HepG2 (cell line): Measurements from ENCODE around the gene NTSR2.

Experiments used
- BATF2 ChIP-seq: sonication (generic); formaldehyde crosslinking; IDR thresholded peaks from 2 replicates; pipeline ENCODE4 v1.8.0; 2022; ENCODE audit warnings: mild to moderate bottlenecking, missing genetic modification reagents, moderate library complexity
- CTCF ChIP-seq: sonication (generic); formaldehyde crosslinking; IDR thresholded peaks from 2 replicates; pipeline ENCODE4 v1.5.0; 2020; ENCODE audit warnings: mild to moderate bottlenecking, missing genetic modification reagents, moderate library complexity
- HBP1 ChIP-seq: IDR thresholded peaks from 2 replicates; pipeline ENCODE4 v1.6.1; 2016; ENCODE audit warnings: low read depth, control low read depth
- POLR2A ChIP-seq, 2 experiments: IDR thresholded peaks; 2 replicates each; pipeline ENCODE4 v1.6.1; 2011; ENCODE audit warnings: low read depth in 2 of 2, low read length in 2 of 2, mild to moderate bottlenecking in 1 of 2, moderate library complexity in 1 of 2; ENCODE audit not compliant: insufficient read depth in 1 of 2
- POLR2AphosphoS5 ChIP-seq: IDR thresholded peaks from 2 replicates; pipeline ENCODE4 v1.6.1; 2012; ENCODE audit warnings: low read depth, low read length
- RFX5 ChIP-seq: IDR thresholded peaks from 2 replicates; pipeline ENCODE4 v1.6.1; 2011; ENCODE audit warnings: low read depth, low read length, improper control_type of control experiment
- SRF ChIP-seq: IDR thresholded peaks from 2 replicates; pipeline ENCODE4 v1.6.1; 2011; ENCODE audit warnings: mild to moderate bottlenecking, low read depth, low read length, moderate library complexity
- TCF7L2 ChIP-seq: IDR thresholded peaks from 2 replicates; pipeline ENCODE4 v1.6.1; 2011; ENCODE audit warnings: mild to moderate bottlenecking, low read depth, low read length, moderate library complexity
- ZNF10 ChIP-seq: sonication (generic); formaldehyde crosslinking; IDR thresholded peaks from 2 replicates; pipeline ENCODE4 v1.4.0; 2020; ENCODE audit warnings: mild to moderate bottlenecking, low read depth, missing genetic modification reagents, borderline replicate concordance
- ZNF333 ChIP-seq: sonication (generic); formaldehyde crosslinking; IDR thresholded peaks from 2 replicates; pipeline ENCODE4 v1.4.0; 2020; ENCODE audit warnings: mild to moderate bottlenecking, missing genetic modification reagents, borderline replicate concordance
- ZNF354B ChIP-seq: sonication (generic); formaldehyde crosslinking; IDR thresholded peaks from 2 replicates; pipeline ENCODE4 v1.8.0; 2022; ENCODE audit warnings: mild to moderate bottlenecking, missing genetic modification reagents
- ZNF780A ChIP-seq: sonication (generic); formaldehyde crosslinking; IDR thresholded peaks from 2 replicates; pipeline ENCODE4 v1.8.0; 2022; ENCODE audit warnings: mild to moderate bottlenecking, missing genetic modification reagents, moderate library complexity
- TF ChIP-seq, protein P1 (sequence below), 2 experiments: IDR thresholded peaks; 2 replicates each; pipeline ENCODE4 v1.6.1; 2011 to 2012; ENCODE audit warnings: low read length in 2 of 2, borderline replicate concordance in 1 of 2, low read depth in 1 of 2, mild to moderate bottlenecking in 1 of 2, moderate library complexity in 1 of 2
- TF ChIP-seq, protein P2 (sequence below): IDR thresholded peaks from 2 replicates; pipeline ENCODE4 v1.6.1; 2012; ENCODE audit warnings: low read depth, low read length, improper control_type of control experiment

DNA sequence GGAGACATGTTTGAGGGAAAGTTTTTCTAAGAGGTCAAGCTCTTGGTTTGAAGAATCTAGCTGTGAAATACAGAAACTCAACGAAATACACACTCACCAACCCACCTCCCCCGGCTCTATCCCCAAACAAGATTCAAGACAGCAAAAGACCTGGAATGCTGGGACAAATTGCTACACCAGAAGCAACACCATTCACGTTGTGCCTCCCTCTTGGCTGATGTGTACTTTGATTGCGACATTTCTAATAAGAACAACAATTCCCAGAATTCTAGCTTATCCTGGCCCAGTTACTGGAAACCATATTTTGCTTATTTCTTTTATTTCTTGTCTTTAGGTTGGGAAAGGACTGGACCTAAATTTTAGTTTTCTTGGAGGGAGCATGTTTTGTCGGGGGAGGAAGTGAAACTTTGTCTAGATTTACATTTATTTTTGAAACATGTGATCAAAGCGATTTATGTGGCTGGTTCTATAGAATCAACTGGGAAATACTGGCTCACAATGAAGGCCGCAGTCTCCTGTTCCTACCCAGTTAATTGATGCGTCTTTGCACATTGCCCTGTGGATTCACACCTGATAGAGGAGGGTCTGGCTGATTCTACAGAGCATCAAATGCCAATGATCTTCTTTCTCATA lies 46.8 kb upstream of the NTSR2 start:
- TF ChIP-seq POLR2A (IDR thresholded peaks at IDR 0.05; ENCODE audit: insufficient read depth in 1 of 2, low read depth in 2 of 2, low read length in 2 of 2) (no peak), HBP1 (no peak), ZNF354B (CRISPR knock-in tag) (no peak), BATF2 (CRISPR knock-in tag) (no peak), ZNF333 (no peak), RFX5 (no peak), ZNF10 (CRISPR knock-in tag) (no peak), POLR2AphosphoS5 (no peak), ZNF780A (CRISPR knock-in tag) (no peak), SRF (no peak), TCF7L2 (no peak), CTCF (CRISPR knock-in tag) (no peak)
- TF ChIP-seq, protein P1, sequence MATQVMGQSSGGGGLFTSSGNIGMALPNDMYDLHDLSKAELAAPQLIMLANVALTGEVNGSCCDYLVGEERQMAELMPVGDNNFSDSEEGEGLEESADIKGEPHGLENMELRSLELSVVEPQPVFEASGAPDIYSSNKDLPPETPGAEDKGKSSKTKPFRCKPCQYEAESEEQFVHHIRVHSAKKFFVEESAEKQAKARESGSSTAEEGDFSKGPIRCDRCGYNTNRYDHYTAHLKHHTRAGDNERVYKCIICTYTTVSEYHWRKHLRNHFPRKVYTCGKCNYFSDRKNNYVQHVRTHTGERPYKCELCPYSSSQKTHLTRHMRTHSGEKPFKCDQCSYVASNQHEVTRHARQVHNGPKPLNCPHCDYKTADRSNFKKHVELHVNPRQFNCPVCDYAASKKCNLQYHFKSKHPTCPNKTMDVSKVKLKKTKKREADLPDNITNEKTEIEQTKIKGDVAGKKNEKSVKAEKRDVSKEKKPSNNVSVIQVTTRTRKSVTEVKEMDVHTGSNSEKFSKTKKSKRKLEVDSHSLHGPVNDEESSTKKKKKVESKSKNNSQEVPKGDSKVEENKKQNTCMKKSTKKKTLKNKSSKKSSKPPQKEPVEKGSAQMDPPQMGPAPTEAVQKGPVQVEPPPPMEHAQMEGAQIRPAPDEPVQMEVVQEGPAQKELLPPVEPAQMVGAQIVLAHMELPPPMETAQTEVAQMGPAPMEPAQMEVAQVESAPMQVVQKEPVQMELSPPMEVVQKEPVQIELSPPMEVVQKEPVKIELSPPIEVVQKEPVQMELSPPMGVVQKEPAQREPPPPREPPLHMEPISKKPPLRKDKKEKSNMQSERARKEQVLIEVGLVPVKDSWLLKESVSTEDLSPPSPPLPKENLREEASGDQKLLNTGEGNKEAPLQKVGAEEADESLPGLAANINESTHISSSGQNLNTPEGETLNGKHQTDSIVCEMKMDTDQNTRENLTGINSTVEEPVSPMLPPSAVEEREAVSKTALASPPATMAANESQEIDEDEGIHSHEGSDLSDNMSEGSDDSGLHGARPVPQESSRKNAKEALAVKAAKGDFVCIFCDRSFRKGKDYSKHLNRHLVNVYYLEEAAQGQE (IDR thresholded peaks at IDR 0.05; ENCODE audit: borderline replicate concordance in 1 of 2, low read depth in 1 of 2, low read length in 2 of 2) = no peak
- TF ChIP-seq, protein P2, sequence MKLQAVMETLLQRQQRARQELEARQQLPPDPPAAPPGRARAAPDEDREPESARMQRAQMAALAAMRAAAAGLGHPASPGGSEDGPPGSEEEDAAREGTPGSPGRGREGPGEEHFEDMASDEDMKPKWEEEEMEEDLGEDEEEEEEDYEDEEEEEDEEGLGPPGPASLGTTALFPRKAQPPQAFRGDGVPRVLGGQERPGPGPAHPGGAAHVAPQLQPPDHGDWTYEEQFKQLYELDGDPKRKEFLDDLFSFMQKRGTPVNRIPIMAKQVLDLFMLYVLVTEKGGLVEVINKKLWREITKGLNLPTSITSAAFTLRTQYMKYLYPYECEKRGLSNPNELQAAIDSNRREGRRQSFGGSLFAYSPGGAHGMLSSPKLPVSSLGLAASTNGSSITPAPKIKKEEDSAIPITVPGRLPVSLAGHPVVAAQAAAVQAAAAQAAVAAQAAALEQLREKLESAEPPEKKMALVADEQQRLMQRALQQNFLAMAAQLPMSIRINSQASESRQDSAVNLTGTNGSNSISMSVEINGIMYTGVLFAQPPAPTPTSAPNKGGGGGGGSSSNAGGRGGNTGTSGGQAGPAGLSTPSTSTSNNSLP = no peak
